ENCODE measurements around the gene GALNT1. TPM values are rescaled to one million over a fixed set of nuclear protein-coding genes. Genes with fewer than 3 reads are reported as not detected.
A peak's percentile ranks its signal among the peaks of the same experiment; 100 is the strongest.

GALNT1 gene
- total and polyA plus RNA-seq, 2 donors (not counting 1 experiment from before 2014, with no cell fraction given), result 7.5 to 51.3 TPM

DNA sequence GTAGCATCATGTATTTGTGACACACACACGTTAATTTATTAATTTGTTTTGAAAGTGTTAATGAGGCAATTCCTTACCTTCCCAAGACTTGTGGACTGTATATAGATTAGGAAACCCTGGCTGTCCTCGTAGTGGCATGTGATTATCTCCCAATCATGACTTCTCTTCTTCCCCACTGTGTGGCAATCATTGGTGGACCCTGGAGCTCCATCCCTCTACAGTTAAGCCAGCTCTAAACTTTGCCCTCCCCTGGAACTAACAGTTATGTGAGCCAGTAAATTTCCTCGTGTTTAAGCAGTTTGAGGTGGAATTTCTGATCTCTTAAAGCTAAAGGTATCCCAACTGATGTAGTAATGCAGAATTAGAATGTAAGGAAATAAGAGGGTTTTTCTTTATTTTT is 22.0 kb downstream of the GALNT1 start:
- Mint-ChIP-seq H3K4me3 (no peak overlapping the region), H3K4me1 (peaks cover 51% of the 10 kb centered on the region), H3K27ac (no peak overlapping the region), H3K27me3 (no peaks in the 10 kb centered on the region), H3K9me3 (ENCODE audit: insufficient read depth) (peaks cover 33% of the 10 kb centered on the region)
- peaks cover 12 to 28% (median 18%) of the 10 kb centered on the region in 3 donors for H3K9me3 ChIP-seq (ENCODE audit: control extremely low read depth in 1 of 3, control insufficient read depth in 2 of 3, insufficient read depth in 1 of 3, low read length in 2 of 3)
- H4K20me1 ChIP-seq (ENCODE audit: control insufficient read depth, insufficient read depth, low read length, poor library complexity, severe bottlenecking), result peaks cover 12% of the 10 kb centered on the region
- ATAC-seq (ENCODE audit: low read depth), result no peak
- no peak overlapping the region for H3K9ac ChIP-seq (ENCODE audit: low read length)
- no peak overlapping the region for H3K4me3 ChIP-seq (ENCODE audit: control extremely low read depth in 1 of 5, extremely low read depth in 1 of 5, insufficient read depth in 1 of 5, low read depth in 2 of 5, low read length in 4 of 5)
- H3K27ac ChIP-seq (ENCODE audit: low read length in 2 of 2), result no peak overlapping the region
- H3K4me2 ChIP-seq (replicated peaks; ENCODE audit: low read depth, low read length, poor library complexity, severe bottlenecking), result no peak overlapping the region
- H3K79me2 ChIP-seq (ENCODE audit: control insufficient read depth, insufficient read depth, low read length), result peaks cover 97% of the 10 kb centered on the region
- ChIA-PET POLR2A (no interaction called here), CTCF (no interaction called here)
- TF ChIP-seq EZH2 (IDR thresholded peaks at IDR 0.05; ENCODE audit: borderline replicate concordance, insufficient read depth, low read depth, low read length, poor library complexity, severe bottlenecking), result no peak
- TF ChIP-seq, protein P1, sequence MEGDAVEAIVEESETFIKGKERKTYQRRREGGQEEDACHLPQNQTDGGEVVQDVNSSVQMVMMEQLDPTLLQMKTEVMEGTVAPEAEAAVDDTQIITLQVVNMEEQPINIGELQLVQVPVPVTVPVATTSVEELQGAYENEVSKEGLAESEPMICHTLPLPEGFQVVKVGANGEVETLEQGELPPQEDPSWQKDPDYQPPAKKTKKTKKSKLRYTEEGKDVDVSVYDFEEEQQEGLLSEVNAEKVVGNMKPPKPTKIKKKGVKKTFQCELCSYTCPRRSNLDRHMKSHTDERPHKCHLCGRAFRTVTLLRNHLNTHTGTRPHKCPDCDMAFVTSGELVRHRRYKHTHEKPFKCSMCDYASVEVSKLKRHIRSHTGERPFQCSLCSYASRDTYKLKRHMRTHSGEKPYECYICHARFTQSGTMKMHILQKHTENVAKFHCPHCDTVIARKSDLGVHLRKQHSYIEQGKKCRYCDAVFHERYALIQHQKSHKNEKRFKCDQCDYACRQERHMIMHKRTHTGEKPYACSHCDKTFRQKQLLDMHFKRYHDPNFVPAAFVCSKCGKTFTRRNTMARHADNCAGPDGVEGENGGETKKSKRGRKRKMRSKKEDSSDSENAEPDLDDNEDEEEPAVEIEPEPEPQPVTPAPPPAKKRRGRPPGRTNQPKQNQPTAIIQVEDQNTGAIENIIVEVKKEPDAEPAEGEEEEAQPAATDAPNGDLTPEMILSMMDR (IDR thresholded peaks at IDR 0.05), result no peak
- peaks cover 18 to 35% of the 10 kb centered on the region in 2 donors for H3K4me1 ChIP-seq (ENCODE audit: control insufficient read depth in 2 of 2, insufficient read depth in 2 of 2, low read length in 2 of 2)
- DNase-seq, result no peak
- no CpG with 5 or more reads among the region's 3 CpGs for WGBS (ENCODE audit: insufficient coverage)
- H2AFZ ChIP-seq (ENCODE audit: insufficient read depth, low read depth, low read length, poor library complexity, severe bottlenecking), result no peak overlapping the region
- H3K27me3 ChIP-seq (replicated peaks in 1 of 4; ENCODE audit: control extremely low read depth in 1 of 4, control insufficient read depth in 3 of 4, insufficient read depth in 4 of 4, low read length in 3 of 4), result no peaks in the 10 kb centered on the region
- H3K36me3 ChIP-seq (replicated peaks in 1 of 2; ENCODE audit: control extremely low read depth in 1 of 2, control insufficient read depth in 1 of 2, extremely low read depth in 1 of 2, insufficient read depth in 2 of 2, low read length in 1 of 2), result no peaks in the 10 kb centered on the region
- intact Hi-C loops (cut with micrococcal nuclease), result no loop called here

DNA sequence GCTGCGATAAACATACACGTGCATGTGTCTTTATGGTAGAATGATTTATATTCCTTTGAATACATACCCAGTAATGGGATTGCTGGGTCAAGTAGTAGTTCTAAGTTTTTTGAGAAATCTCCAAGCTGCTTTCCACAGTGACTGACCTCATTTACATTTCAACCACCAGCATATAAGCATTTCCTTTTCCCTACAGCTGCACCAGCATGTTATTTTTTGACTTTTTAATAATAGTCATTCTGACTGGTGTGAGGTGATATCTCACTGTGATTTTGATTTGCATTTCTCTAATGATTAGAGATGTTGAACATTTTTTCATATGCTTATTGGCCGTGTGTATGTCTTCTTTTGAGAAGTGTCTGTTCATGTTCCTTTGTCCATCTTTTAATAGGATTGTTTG is 22.8 kb downstream of the GALNT1 start:
- no peak for TF ChIP-seq EZH2 (IDR thresholded peaks at IDR 0.05; ENCODE audit: borderline replicate concordance, insufficient read depth, low read depth, low read length, poor library complexity, severe bottlenecking)
- TF ChIP-seq, protein P1 (IDR thresholded peaks at IDR 0.05), result no peak
- peaks cover 10 to 28% (median 18%) of the 10 kb centered on the region in 3 donors for H3K9me3 ChIP-seq (ENCODE audit: control extremely low read depth in 1 of 3, control insufficient read depth in 2 of 3, insufficient read depth in 1 of 3, low read length in 2 of 3)
- no peaks in the 10 kb centered on the region for H3K27me3 ChIP-seq (replicated peaks in 1 of 4; ENCODE audit: control extremely low read depth in 1 of 4, control insufficient read depth in 3 of 4, insufficient read depth in 4 of 4, low read length in 3 of 4)
- peak overlapping the region; percentile 60 for H3K4me3 Mint-ChIP-seq
- intact Hi-C loops (cut with micrococcal nuclease), result no loop called here
- H2AFZ ChIP-seq (ENCODE audit: insufficient read depth, low read depth, low read length, poor library complexity, severe bottlenecking), result no peak overlapping the region
- ChIA-PET CTCF (interaction anchor here (1.0 kb wide), 1 partner anchor 152 kb away, joined by 3 read pairs; no protein-coding TSS in a partner anchor), POLR2A (no interaction called here)
- ATAC-seq (ENCODE audit: low read depth) (no peak), DNase-seq (no peak)
- H3K27ac Mint-ChIP-seq, result peak overlapping the region; percentile 60
- no peaks in the 10 kb centered on the region for H3K36me3 ChIP-seq (replicated peaks in 1 of 2; ENCODE audit: control extremely low read depth in 1 of 2, control insufficient read depth in 1 of 2, extremely low read depth in 1 of 2, insufficient read depth in 2 of 2, low read length in 1 of 2)
- H3K4me3 ChIP-seq (ENCODE audit: control extremely low read depth in 1 of 5, extremely low read depth in 1 of 5, insufficient read depth in 1 of 5, low read depth in 2 of 5, low read length in 4 of 5), result no peak overlapping the region
- peak overlapping the region; percentile 13 for H3K9ac ChIP-seq (ENCODE audit: low read length)
- H3K4me1 Mint-ChIP-seq, result peaks cover 57% of the 10 kb centered on the region
- H3K27ac ChIP-seq (ENCODE audit: low read length in 2 of 2), result peak overlapping the region in 1 of 2 donors; percentile 4
- H4K20me1 ChIP-seq (ENCODE audit: control insufficient read depth, insufficient read depth, low read length, poor library complexity, severe bottlenecking), result peaks cover 12% of the 10 kb centered on the region
- peaks cover 18 to 35% of the 10 kb centered on the region in 2 donors for H3K4me1 ChIP-seq (ENCODE audit: control insufficient read depth in 2 of 2, insufficient read depth in 2 of 2, low read length in 2 of 2)
- peaks cover 31% of the 10 kb centered on the region for H3K9me3 Mint-ChIP-seq (ENCODE audit: insufficient read depth)
- H3K27me3 Mint-ChIP-seq, result no peaks in the 10 kb centered on the region
- WGBS (ENCODE audit: insufficient coverage), result 13% methylated on average over 1 of the region's 3 CpGs
- peaks cover 97% of the 10 kb centered on the region for H3K79me2 ChIP-seq (ENCODE audit: control insufficient read depth, insufficient read depth, low read length)
- H3K4me2 ChIP-seq (replicated peaks; ENCODE audit: low read depth, low read length, poor library complexity, severe bottlenecking), result peak overlapping the region; percentile 40
